ENCODE data around the gene MAP1LC3B2.

The MAP1LC3B2 gene

GRCh38 chr12:116559162-116559935, at the start of gene MAP1LC3B2:
TSS of gene MAP1LC3B2 (plus strand) at chr12:116559381. CDS start at chr12:116575943, 16,562 bp downstream.
- Mint-ChIP-seq H3K4me3 (peak within 1 kb of the TSS; percentile 80), H3K27me3 (no peaks in the 10 kb centered on the region), H3K4me1 (ENCODE audit: low read depth) (peaks cover 47% of the 10 kb centered on the region), H3K36me3 (ENCODE audit: low read depth) (no peaks in the 10 kb centered on the region), H3K27ac (peak within 1 kb of the TSS; percentile 97), H3K9me3 (no peaks in the 10 kb centered on the region)

GRCh38 chr12:116513944-116514343, 45.2 kb upstream of the MAP1LC3B2 start:
- Mint-ChIP-seq H3K4me1 (ENCODE audit: low read depth) (no peaks in the 10 kb centered on the region), H3K4me3 (no peak overlapping the region), H3K36me3 (ENCODE audit: low read depth) (no peaks in the 10 kb centered on the region), H3K9me3 (no peaks in the 10 kb centered on the region), H3K27me3 (no peaks in the 10 kb centered on the region), H3K27ac (no peak overlapping the region)

- no peak overlapping the region for H3K27ac Mint-ChIP-seq
- peaks cover 3% of the 10 kb centered on the region for H3K27me3 Mint-ChIP-seq
- no peak overlapping the region for H3K4me3 Mint-ChIP-seq
- H3K36me3 Mint-ChIP-seq (ENCODE audit: low read depth): no peaks in the 10 kb centered on the region
- H3K9me3 Mint-ChIP-seq: no peaks in the 10 kb centered on the region
- H3K4me1 Mint-ChIP-seq (ENCODE audit: low read depth): peaks cover 4% of the 10 kb centered on the region
Observed at GRCh38 chr12:116515684-116516083, 43.5 kb upstream of the MAP1LC3B2 start.

GRCh38 chr12:116516657-116517056, 42.5 kb upstream of the MAP1LC3B2 start:
- no peaks in the 10 kb centered on the region for H3K9me3 Mint-ChIP-seq
- H3K4me1 Mint-ChIP-seq (ENCODE audit: low read depth): peaks cover 13% of the 10 kb centered on the region
- no peak overlapping the region for H3K27ac Mint-ChIP-seq
- H3K36me3 Mint-ChIP-seq (ENCODE audit: low read depth): no peaks in the 10 kb centered on the region
- peaks cover 3% of the 10 kb centered on the region for H3K27me3 Mint-ChIP-seq
- H3K4me3 Mint-ChIP-seq: no peak overlapping the region

- Mint-ChIP-seq H3K27me3 (peaks cover 3% of the 10 kb centered on the region), H3K4me1 (ENCODE audit: low read depth) (peaks cover 13% of the 10 kb centered on the region)
Observed at GRCh38 chr12:116517431-116518045, 41.6 kb upstream of the MAP1LC3B2 start.

GRCh38 chr12:116520225-116520760, 38.9 kb upstream of the MAP1LC3B2 start:
- Mint-ChIP-seq H3K27ac (no peak overlapping the region), H3K4me3 (no peak overlapping the region), H3K27me3 (peaks cover 3% of the 10 kb centered on the region), H3K9me3 (no peaks in the 10 kb centered on the region), H3K36me3 (ENCODE audit: low read depth) (no peaks in the 10 kb centered on the region), H3K4me1 (ENCODE audit: low read depth) (peaks cover 13% of the 10 kb centered on the region)

More at GRCh38 chr12:116517431-116518045, 41.6 kb upstream of the MAP1LC3B2 start:
- Mint-ChIP-seq H3K36me3 (ENCODE audit: low read depth) (no peaks in the 10 kb centered on the region), H3K9me3 (no peaks in the 10 kb centered on the region), H3K27ac (no peak overlapping the region), H3K4me3 (no peak overlapping the region)

GRCh38 chr12:116520801-116521471, 38.2 kb upstream of the MAP1LC3B2 start:
- Mint-ChIP-seq H3K36me3 (ENCODE audit: low read depth) (no peaks in the 10 kb centered on the region), H3K9me3 (no peaks in the 10 kb centered on the region), H3K27ac (no peak overlapping the region), H3K27me3 (peaks cover 3% of the 10 kb centered on the region), H3K4me1 (ENCODE audit: low read depth) (peaks cover 13% of the 10 kb centered on the region), H3K4me3 (no peak overlapping the region)

- Mint-ChIP-seq H3K27me3 (peaks cover 3% of the 10 kb centered on the region), H3K36me3 (ENCODE audit: low read depth) (no peaks in the 10 kb centered on the region), H3K4me1 (ENCODE audit: low read depth) (peaks cover 13% of the 10 kb centered on the region), H3K9me3 (no peaks in the 10 kb centered on the region), H3K27ac (no peak overlapping the region), H3K4me3 (no peak overlapping the region)
Observed at GRCh38 chr12:116524311-116524710, 34.9 kb upstream of the MAP1LC3B2 start.

- no peak overlapping the region for H3K27ac Mint-ChIP-seq
Observed at GRCh38 chr12:116524964-116525379, 34.2 kb upstream of the MAP1LC3B2 start.

GRCh38 chr12:116525418-116526001, 33.7 kb upstream of the MAP1LC3B2 start:
- peaks cover 10% of the 10 kb centered on the region for H3K4me1 Mint-ChIP-seq (ENCODE audit: low read depth)
- H3K4me3 Mint-ChIP-seq: no peak overlapping the region
- no peaks in the 10 kb centered on the region for H3K36me3 Mint-ChIP-seq (ENCODE audit: low read depth)
- H3K27me3 Mint-ChIP-seq: no peaks in the 10 kb centered on the region
- no peaks in the 10 kb centered on the region for H3K9me3 Mint-ChIP-seq
- no peak overlapping the region for H3K27ac Mint-ChIP-seq

More at GRCh38 chr12:116524964-116525379, 34.2 kb upstream of the MAP1LC3B2 start:
- no peaks in the 10 kb centered on the region for H3K36me3 Mint-ChIP-seq (ENCODE audit: low read depth)
- H3K4me3 Mint-ChIP-seq: no peak overlapping the region
- H3K4me1 Mint-ChIP-seq (ENCODE audit: low read depth): peaks cover 13% of the 10 kb centered on the region
- H3K9me3 Mint-ChIP-seq: no peaks in the 10 kb centered on the region
- H3K27me3 Mint-ChIP-seq: peaks cover 3% of the 10 kb centered on the region

GRCh38 chr12:116528065-116528464, 31.1 kb upstream of the MAP1LC3B2 start:
- peaks cover 11% of the 10 kb centered on the region for H3K4me1 Mint-ChIP-seq (ENCODE audit: low read depth)
- H3K4me3 Mint-ChIP-seq: no peak overlapping the region
- no peaks in the 10 kb centered on the region for H3K27me3 Mint-ChIP-seq
- no peaks in the 10 kb centered on the region for H3K9me3 Mint-ChIP-seq
- no peak overlapping the region for H3K27ac Mint-ChIP-seq
- H3K36me3 Mint-ChIP-seq (ENCODE audit: low read depth): no peaks in the 10 kb centered on the region

GRCh38 chr12:116528498-116528897, 30.7 kb upstream of the MAP1LC3B2 start:
- Mint-ChIP-seq H3K9me3 (no peaks in the 10 kb centered on the region), H3K4me1 (ENCODE audit: low read depth) (peaks cover 12% of the 10 kb centered on the region), H3K27ac (no peak overlapping the region), H3K4me3 (no peak overlapping the region), H3K27me3 (no peaks in the 10 kb centered on the region), H3K36me3 (ENCODE audit: low read depth) (no peaks in the 10 kb centered on the region)

GRCh38 chr12:116529048-116529447, 30.1 kb upstream of the MAP1LC3B2 start:
- no peaks in the 10 kb centered on the region for H3K36me3 Mint-ChIP-seq (ENCODE audit: low read depth)
- no peaks in the 10 kb centered on the region for H3K27me3 Mint-ChIP-seq
- peaks cover 12% of the 10 kb centered on the region for H3K4me1 Mint-ChIP-seq (ENCODE audit: low read depth)
- H3K4me3 Mint-ChIP-seq: no peak overlapping the region
- no peak overlapping the region for H3K27ac Mint-ChIP-seq
- H3K9me3 Mint-ChIP-seq: no peaks in the 10 kb centered on the region

- H3K36me3 Mint-ChIP-seq (ENCODE audit: low read depth): no peaks in the 10 kb centered on the region
- no peak overlapping the region for H3K27ac Mint-ChIP-seq
- H3K9me3 Mint-ChIP-seq: no peaks in the 10 kb centered on the region
- no peak overlapping the region for H3K4me3 Mint-ChIP-seq
- peaks cover 16% of the 10 kb centered on the region for H3K4me1 Mint-ChIP-seq (ENCODE audit: low read depth)
- H3K27me3 Mint-ChIP-seq: no peaks in the 10 kb centered on the region
Observed at GRCh38 chr12:116529686-116530085, 29.5 kb upstream of the MAP1LC3B2 start.

All from stimulated activated naive CD8-positive, alpha-beta T cell treated with anti-CD3 and anti-CD28 coated beads, Interleukin-15, Interleukin-2, amounts not matched to agents 100 ng/mL and 50 ng/mL, for 24 hours (primary cell).